Omental fat pad (tissue), 4 donors: ENCODE results near the gene PLCB1. TPM values are rescaled to one million over a fixed set of nuclear protein-coding genes. Genes with fewer than 3 reads are reported as not detected.

Experiments used
- ATAC-seq: fragments of 150-250 bp; one replicate; pipeline ENCODE4 v1.9.1; 2016; ENCODE audit warnings: mild to moderate bottlenecking, moderate library complexity; ENCODE audit not compliant: low FRiP score
- DNase-seq: peaks from one replicate; pipeline ENCODE4 v3.0.0-alpha.2; 2019; ENCODE audit warnings: low spot score
- total RNA-seq, 4 donors: library from RNA; depleted of rRNA; stranded (reverse); fragments of >200 nt; gene quantifications; one replicate each; pipeline ENCODE4 v1.1.0, GENCODE V29; 2016
- TF ChIP-seq, protein P1 (sequence below), 3 donors: fragments of 450-650 bp; IDR thresholded peaks; one replicate each; pipeline ENCODE4 v1.5.1; 2016 to 2017; ENCODE audit warnings: antibody characterized with exemption in 3 of 3, mild to moderate bottlenecking in 3 of 3, moderate library complexity in 2 of 3

PLCB1 gene
- total RNA-seq, 4 donors from 2014 or later, result 22.4 to 60.5 (median 36.4) TPM

DNA sequence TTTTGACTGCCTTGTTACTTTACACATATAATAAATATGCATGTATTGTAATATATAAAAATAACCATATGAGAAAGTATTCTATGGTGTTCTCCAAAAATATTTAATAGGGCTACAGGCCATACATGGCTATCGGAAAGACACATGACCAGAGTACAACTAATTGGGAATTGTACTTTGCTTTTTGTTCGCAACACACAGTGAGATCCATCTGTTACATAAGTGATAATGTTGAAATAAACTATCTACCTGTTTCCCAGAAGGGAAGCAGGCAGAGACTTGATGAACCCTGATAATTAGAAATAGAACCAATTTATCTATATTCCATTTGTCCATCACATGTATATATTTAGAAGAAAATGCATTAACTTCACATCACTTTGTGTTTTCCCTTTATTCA is 592.8 kb downstream of the PLCB1 start:
- no peak for DNase-seq
- no peak for ATAC-seq
- TF ChIP-seq, protein P1, sequence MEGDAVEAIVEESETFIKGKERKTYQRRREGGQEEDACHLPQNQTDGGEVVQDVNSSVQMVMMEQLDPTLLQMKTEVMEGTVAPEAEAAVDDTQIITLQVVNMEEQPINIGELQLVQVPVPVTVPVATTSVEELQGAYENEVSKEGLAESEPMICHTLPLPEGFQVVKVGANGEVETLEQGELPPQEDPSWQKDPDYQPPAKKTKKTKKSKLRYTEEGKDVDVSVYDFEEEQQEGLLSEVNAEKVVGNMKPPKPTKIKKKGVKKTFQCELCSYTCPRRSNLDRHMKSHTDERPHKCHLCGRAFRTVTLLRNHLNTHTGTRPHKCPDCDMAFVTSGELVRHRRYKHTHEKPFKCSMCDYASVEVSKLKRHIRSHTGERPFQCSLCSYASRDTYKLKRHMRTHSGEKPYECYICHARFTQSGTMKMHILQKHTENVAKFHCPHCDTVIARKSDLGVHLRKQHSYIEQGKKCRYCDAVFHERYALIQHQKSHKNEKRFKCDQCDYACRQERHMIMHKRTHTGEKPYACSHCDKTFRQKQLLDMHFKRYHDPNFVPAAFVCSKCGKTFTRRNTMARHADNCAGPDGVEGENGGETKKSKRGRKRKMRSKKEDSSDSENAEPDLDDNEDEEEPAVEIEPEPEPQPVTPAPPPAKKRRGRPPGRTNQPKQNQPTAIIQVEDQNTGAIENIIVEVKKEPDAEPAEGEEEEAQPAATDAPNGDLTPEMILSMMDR (IDR thresholded peaks at IDR 0.05), result no peak

DNA sequence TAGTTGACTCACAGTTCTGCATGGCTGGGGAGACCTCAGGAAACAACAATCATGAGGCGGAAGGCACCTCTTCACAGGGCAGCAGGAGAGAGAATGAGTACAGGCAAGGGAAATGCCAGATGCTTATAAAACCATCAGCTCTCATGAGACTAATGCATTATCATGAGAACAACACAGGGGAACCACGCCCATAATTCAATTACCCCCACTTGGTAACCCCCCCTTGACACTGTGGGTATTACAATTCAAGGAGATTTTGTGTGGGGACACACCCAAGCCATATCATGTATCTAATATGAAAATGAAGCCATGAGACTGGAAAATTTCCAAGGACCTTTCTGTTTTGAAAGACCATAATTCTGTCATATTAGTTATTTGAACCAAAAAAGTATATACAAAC is 594.4 kb downstream of the PLCB1 start:
- TF ChIP-seq, protein P1 (IDR thresholded peaks at IDR 0.05), result no peak
- ATAC-seq (no peak), DNase-seq (no peak)

DNA sequence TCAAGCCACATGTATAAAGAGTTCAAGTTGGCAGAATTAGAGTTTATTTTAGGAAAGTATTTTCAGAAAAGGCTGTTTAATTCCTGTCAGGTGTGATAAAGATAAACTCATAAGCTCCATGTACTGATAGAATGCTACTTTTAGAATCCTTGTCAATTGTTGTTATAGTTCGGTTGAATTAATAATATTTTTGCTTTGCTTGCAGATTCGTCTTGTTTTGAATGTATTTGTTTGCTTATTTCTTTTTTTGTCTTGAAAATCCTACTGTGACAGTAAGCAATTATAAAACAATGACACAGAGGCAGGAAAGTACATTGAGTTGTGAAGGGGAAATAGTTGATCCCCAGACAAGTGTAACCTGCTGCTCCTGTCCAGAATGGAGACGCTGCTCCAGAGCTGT is 602.9 kb downstream of the PLCB1 start:
- ATAC-seq (no peak), DNase-seq (no peak)
- TF ChIP-seq, protein P1 (IDR thresholded peaks at IDR 0.05), result no peak

DNA sequence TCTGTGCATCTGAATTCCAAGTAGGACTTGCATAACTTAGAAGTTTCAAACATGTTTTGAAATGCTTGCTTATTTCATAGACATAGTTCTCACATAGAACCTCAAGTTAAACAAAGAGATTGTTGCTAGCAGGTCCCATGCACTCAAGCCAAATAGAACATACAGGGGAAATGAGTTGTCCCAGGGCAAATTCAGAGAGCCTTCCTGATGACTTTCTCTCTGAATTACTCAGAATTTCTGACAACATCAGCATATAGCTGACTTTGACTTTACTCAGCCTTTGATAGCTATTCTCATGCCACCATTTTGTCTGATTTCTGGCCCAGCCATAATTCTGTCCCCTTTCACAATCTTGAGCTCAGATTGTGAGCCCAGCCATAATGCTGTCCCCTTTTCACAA is 603.6 kb downstream of the PLCB1 start:
- TF ChIP-seq, protein P1 (IDR thresholded peaks at IDR 0.05), result no peak
- ATAC-seq (no peak), DNase-seq (no peak)

DNA sequence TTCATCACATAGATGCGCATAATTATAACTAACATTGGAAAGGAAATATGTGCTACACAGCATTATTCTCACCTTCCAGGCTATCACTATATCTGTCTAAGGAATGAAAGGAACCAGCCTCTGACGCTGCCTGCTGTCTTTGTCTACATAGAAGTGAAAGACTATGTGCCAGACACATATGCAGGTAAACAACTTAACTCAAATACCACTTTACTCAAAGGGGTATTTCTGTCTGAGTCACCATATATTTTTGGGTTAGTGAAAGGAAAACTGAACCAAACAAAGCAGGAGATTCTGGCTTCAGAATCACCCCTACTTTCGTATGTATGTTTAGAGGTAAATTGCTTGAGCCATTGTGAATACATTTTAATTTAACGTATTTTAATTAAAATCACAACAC is 608.2 kb downstream of the PLCB1 start:
- TF ChIP-seq, protein P1 (IDR thresholded peaks at IDR 0.05), result no peak
- no peak for DNase-seq
- no peak for ATAC-seq

DNA sequence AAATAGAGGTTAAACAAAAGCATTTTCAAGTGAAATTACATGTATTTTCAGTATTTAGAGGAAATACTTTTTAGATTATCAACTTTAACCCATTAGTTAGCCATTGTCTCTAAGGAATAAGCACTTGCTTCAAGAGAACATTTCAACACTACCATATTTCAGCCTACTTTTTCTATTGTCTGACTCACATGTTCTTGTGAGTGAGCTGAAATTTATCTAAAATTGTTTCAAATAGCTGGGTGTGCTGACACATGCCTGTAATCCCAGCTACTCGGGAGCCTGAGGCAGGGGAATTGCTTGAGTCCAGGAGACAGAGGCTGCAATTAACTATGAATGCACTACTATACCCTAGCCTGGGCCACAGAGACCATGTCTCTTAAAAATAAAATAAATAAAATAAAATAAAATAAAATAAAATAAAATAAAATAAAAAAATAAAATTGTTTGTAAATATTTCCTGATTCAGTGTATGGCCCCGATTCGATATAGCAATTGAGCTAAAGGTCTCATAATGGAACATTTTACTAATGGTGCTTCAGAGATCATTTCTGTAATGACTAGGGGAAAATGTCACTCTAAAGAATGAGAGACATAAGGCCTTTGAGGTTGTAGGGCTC is 612.3 kb downstream of the PLCB1 start:
- ATAC-seq, result no peak
- DNase-seq, result no peak
- TF ChIP-seq, protein P1 (IDR thresholded peaks at IDR 0.05), result no peak

DNA sequence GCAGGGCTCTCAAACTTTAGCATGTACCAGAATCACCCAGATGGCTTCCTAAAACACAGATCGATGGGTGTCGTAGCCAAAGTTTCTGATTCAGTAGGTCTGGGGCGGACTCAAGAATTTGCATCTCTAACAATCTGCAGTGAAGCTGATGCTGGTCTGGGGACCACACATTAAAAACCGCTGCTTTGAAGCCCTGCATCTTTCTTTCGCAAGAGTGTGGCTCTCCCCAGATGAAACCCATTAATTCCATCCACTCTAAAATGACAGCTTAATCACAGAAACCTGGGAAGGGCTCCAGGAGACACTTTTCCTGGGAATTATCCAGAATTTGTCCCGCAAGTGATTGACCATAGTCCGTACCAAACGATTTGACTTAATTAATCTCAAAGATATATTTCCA is 617.0 kb downstream of the PLCB1 start:
- TF ChIP-seq, protein P1 (IDR thresholded peaks at IDR 0.05), result no peak
- ATAC-seq (no peak), DNase-seq (no peak)
